NOMO-1 treated with dmso at 0.1 percent for 144 hours (cell line): ENCODE data around the gene ANKRD12.
"Not testable (repeated sequence)": the region's sequence is repeated elsewhere in the genome, so short reads cannot be mapped to it uniquely, and the experiment has no call there.

Experiments used
- DNase-seq: peaks from one replicate; lab custom pipeline; 2025; ENCODE audit not compliant: unreplicated experiment; lab: John Stamatoyannopoulos, UW

Gene ANKRD12

GRCh38 chr18:9226463-9226862, 89.9 kb downstream of the ANKRD12 start:
- DNase-seq: no peak

DNA sequence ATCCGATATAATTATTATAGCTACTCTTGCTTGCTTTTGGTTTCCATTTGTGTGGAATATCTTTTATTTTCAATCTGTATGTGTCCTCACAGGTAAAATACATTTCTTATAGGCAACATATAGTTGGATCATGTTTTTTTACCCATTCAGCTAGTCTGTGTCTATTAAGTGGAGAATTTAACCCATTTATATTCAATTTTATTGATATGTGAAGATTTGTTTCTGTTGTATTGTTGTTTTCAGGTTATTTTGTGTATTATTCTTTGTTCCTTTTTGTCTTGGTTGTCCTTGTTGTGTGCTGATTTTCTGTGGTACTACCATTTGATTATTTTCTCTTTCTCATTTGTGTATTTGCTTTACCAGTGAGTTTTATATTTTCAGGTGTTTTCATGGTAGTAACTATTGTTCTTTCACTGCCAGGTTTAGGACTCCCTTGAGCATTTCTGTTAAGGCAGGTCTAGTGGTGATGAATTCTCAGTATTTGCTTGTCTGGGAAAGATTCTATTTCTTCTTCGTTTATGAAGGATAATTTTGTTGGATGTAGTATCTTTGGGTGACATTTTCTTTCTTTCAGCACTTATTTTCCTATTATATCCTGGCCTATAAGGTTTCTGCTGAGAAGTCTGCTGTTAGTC, 95.4 kb downstream of the ANKRD12 start:
- DNase-seq: no peak

GRCh38 chr18:9232977-9233376, 96.4 kb downstream of the ANKRD12 start:
- no peak for DNase-seq

DNA sequence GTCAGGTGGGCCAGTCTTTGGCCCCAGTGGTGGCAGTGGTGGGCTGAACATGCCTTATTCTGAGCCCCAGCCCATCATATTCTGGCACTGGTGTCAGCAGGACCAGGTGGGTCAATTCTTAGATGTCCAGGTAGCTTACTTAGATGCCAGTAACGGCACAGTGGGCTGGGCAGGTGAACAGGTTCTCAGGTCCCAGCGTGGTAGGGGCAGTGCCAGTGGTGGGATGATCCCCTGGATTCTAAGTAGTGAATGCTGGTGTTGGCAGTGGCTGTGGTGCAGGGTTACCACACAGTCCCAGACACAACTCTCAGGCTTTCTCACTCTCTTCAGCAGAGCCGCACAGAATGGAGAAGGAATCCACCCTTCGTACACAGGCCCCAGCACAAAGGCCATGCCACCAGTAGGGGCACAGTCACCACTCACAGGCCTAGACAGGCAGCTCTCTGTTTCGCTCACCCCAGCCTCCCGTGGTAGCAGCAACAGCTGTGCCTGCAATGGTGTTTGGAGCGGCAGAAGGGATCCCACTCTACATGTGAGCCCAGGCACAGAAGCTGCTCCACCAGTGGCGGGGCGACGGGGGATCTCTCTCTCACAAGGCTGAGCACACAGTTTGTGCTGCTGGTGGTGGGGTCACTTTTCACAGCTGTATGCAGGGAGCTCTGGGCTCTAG, 97.3 kb downstream of the ANKRD12 start:
- DNase-seq: no peak

GRCh38 chr18:9234528-9234927, 97.9 kb downstream of the ANKRD12 start:
- DNase-seq: no peak

GRCh38 chr18:9237981-9238380, 101.4 kb downstream of the ANKRD12 start:
- no peak for DNase-seq

GRCh38 chr18:9239720-9240119, 103.1 kb downstream of the ANKRD12 start:
- no peak for DNase-seq

- peak; percentile 33 for DNase-seq
Observed at GRCh38 chr18:9240270-9240669, 103.7 kb downstream of the ANKRD12 start.

- DNase-seq: peak; percentile 5
Observed at GRCh38 chr18:9243029-9243428, 106.4 kb downstream of the ANKRD12 start.

DNA sequence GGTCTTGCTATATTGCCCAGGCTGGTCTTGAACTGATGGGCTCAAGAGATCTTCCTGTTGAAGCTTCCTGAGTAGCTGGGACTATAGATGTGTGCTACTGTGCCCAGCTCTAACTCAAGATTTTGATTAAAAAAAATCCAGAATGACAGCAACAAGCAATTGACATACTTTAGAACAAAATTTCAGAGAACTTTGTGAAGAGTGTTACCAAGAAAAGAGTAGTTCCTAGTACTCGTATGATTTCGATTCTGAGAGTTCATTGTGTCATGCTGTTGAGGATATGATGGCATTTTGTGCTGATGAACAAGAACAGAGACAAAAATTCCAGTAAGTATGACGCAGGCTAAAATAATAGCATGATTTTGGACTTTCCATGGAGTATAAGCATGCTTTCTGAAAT, 107.8 kb downstream of the ANKRD12 start:
- DNase-seq: no peak

GRCh38 chr18:9248661-9249060, 112.1 kb downstream of the ANKRD12 start:
- no peak for DNase-seq

- DNase-seq: no peak
Observed at GRCh38 chr18:9249254-9249653, 112.7 kb downstream of the ANKRD12 start.

DNA sequence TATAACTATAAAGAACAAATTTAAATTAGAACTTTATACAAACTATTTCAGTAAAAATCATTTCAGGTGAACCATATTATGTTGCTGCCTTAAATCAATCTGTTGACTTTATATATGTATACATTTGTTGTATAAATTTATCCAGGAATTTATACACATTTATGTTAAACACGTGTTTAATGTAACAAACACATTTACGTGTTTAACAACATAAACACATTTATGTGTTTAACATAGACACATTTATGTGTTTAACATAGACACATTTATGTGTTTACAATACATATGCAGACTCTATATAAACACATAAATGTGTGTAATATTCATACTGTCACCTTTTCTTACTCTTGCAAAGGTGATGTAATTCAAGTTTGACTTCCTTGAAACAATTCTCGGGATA, 122.6 kb downstream of the ANKRD12 start:
- DNase-seq: no peak

DNA sequence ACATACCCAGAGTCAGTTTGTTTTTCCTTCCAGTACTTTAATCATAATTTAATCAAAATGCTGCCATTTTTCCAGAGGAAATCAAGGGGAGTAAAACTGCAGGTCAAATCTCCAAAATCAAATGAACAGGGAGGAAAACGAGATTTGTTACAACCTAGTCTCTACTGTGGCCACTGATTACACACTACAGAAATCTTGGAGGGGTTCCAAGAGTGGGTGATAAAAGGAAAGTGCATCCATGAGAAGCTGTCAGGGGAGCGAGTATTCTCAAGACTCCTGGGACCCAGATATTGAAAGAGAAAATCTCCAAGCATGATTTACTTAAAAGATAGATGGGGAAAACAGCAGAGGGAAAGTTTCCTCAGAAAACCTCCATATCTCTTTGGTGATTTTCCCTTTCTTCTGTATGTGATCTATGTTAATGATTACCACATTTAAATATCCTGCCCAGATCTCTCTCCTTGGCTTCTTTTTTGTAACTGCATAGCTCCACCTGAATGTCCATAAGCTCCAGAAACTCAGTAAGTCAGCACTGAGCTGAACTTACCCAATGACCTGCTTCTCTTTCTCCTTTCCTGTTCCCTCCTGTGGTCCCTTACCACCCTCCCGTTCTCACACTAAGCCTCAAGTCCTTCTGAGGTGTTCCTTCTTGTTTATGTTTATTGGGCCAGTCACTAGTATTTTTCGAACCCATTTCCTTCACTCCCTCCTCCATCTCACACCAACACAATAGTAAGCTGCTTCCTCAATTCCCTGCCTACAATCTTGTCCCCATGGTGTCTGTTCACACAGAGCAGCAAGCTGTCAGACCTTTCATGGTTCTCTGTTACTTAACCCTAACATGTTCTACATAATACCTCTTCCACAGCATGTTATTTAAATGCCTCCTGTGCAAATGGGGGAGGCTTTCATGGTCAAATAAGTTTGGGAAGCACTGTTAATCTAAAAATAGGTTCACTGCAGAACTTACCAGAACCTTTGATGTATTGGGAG, 124.1 kb downstream of the ANKRD12 start:
- no peak for DNase-seq

DNA sequence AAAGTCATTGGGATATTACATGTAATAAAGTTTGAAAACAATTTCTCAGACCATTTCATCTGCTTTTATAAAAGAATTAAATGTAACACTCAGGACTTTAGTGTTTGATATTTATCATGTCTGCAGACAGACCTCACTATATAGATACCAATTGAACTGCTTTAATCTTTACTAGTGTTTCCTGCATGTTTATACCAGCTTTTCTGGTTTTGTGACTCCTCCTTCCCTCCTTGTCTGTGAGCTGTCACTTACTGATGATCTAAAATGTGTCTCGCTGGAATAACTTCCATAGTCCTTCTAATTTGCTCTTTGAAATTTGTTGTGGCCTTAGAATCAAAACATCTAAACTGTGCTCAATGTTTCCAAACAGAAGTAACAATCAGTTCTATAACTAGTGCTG, 126.7 kb downstream of the ANKRD12 start:
- no peak for DNase-seq

GRCh38 chr18:9264797-9265196, 128.2 kb downstream of the ANKRD12 start:
- not testable (repeated sequence) for DNase-seq

- DNase-seq: no peak
Observed at GRCh38 chr18:9273221-9273620, 136.6 kb downstream of the ANKRD12 start.

- no peak for DNase-seq
Observed at GRCh38 chr18:9275890-9276289, 139.3 kb downstream of the ANKRD12 start.

DNA sequence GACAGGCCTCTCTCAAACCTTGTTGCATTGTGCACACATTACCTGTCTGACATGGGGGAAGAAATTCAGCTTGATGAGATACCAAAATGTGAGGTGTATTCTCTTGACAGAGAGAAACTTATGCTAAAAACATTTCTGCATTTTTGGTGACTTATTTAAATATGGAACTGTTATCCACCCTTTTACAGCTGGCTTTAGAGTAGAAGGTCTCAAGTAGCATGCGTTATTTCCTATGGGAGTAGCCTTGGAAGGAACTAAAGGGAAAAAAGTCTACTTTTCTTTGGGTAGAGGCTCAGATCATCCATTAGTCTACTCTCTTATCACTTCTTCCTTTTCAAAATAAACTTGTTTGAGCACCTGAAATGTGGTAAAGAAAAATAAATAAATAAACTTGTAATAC, 141.4 kb downstream of the ANKRD12 start:
- DNase-seq: no peak

- DNase-seq: no peak
Observed at GRCh38 chr18:9280849-9281248, 144.3 kb downstream of the ANKRD12 start.

DNA sequence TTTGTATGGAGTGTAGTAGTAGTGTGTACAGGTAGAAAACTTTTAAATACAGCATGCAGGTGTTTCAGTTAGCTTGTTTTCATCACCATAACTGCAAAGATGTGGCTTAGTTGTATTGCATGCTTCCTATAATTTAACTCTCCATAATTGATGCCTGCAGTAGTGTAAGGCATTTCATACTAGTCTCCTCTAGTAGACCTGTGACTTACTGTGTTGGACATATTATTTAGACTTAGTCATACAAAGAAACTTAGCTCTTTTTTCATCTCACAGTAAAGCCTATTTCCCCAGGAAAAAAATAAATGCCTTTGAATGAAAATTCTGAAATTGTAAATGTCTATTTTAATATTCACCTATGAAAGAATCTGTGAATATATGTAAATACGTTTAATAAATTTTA, 145.2 kb downstream of the ANKRD12 start:
- no peak for DNase-seq

- DNase-seq: no peak
Observed at GRCh38 chr18:9283791-9284190, 147.2 kb downstream of the ANKRD12 start.
